Astrocyte (in vitro differentiated cells and primary cell): ENCODE measurements around the gene GNG12.

Experiments
- EZH2 ChIP-seq: IDR thresholded peaks from 2 replicates; pipeline ENCODE4 v1.6.1; 2012; ENCODE audit warnings: mild to moderate bottlenecking, low read length, inconsistent platforms; ENCODE audit not compliant: insufficient read depth
- TF ChIP-seq, protein P1 (sequence below): IDR thresholded peaks from 2 replicates; pipeline ENCODE4 v1.5.1; 2011; ENCODE audit warnings: low read depth, mild to moderate bottlenecking, inconsistent platforms, low read length, moderate library complexity; ENCODE audit not compliant: insufficient read depth

DNA sequence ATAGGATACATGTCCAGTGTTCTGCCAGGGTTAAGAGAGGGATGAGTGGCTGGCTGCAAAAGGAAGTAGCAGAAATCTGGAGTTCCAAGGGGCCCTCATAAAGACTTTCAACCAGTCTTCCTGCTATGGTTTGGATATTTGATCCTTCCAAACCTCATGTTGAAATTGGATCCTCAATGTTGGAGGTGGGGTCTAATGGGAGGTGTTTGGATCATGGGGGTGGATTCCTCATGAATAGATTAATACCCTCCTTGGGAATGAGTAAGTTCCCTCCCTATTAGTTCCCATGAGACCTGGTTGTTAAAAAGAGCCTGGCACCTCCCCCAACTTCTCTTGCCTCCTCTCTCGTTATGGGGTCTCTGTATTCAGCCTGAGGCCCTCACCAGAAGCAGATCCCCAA is 10.1 kb upstream of the GNG12 start:
- TF ChIP-seq, protein P1, sequence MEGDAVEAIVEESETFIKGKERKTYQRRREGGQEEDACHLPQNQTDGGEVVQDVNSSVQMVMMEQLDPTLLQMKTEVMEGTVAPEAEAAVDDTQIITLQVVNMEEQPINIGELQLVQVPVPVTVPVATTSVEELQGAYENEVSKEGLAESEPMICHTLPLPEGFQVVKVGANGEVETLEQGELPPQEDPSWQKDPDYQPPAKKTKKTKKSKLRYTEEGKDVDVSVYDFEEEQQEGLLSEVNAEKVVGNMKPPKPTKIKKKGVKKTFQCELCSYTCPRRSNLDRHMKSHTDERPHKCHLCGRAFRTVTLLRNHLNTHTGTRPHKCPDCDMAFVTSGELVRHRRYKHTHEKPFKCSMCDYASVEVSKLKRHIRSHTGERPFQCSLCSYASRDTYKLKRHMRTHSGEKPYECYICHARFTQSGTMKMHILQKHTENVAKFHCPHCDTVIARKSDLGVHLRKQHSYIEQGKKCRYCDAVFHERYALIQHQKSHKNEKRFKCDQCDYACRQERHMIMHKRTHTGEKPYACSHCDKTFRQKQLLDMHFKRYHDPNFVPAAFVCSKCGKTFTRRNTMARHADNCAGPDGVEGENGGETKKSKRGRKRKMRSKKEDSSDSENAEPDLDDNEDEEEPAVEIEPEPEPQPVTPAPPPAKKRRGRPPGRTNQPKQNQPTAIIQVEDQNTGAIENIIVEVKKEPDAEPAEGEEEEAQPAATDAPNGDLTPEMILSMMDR: no peak
- TF ChIP-seq EZH2: no peak
